Tibial nerve (tissue), 4 donors: ENCODE results near the gene MZF1. TPM values are rescaled to one million over a fixed set of nuclear protein-coding genes. Genes with fewer than 3 reads are reported as not detected.
A peak's percentile ranks its signal among the peaks of the same experiment; 100 is the strongest.

Experiments used
- DNase-seq, 2 donors: peaks; one replicate each; pipeline ENCODE4 v3.0.0-alpha.2; 2019; ENCODE audit warnings: low spot score in 2 of 2
- H3K27ac ChIP-seq, 4 donors: fragments of 200-600 bp; sonication (generic) in 3 of 4; one replicate each; pipeline ENCODE4 v1.5.1; 2017 to 2019; ENCODE audit warnings: mild to moderate bottlenecking in 1 of 4
- H3K27me3 ChIP-seq, 2 donors: fragments of 200-600 bp; sonication (generic) in 1 of 2; one replicate each; pipeline versions ENCODE4 v1.5.1 to v1.6.0; 2017 to 2019
- H3K36me3 ChIP-seq, 3 donors: fragments of 200-600 bp; sonication (generic); one replicate each; pipeline ENCODE4 v1.5.1; 2018 to 2019
- H3K4me1 ChIP-seq, 4 donors: fragments of 200-600 bp; sonication (generic) in 3 of 4; one replicate each; pipeline ENCODE4 v1.5.1; 2017 to 2019
- H3K4me3 ChIP-seq, 4 donors: fragments of 200-600 bp; sonication (generic) in 3 of 4; one replicate each; pipeline ENCODE4 v1.5.1; 2017 to 2019; ENCODE audit warnings: mild to moderate bottlenecking in 1 of 4, moderate library complexity in 1 of 4
- H3K9me3 ChIP-seq, 4 donors: fragments of 200-600 bp; sonication (generic) in 3 of 4; one replicate each; pipeline ENCODE4 v1.5.1; 2017 to 2019
- EP300 ChIP-seq, 2 donors: sonication (generic); formaldehyde crosslinking; IDR thresholded peaks; one replicate each; pipeline ENCODE4 v1.6.1; 2017; ENCODE audit warnings: antibody characterized with exemption in 2 of 2, mild to moderate bottlenecking in 1 of 2
- POLR2A ChIP-seq, 2 donors: fragments of 450-650 bp; IDR thresholded peaks; one replicate each; pipeline ENCODE4 v1.6.1; 2017; ENCODE audit warnings: antibody characterized with exemption in 2 of 2, mild to moderate bottlenecking in 2 of 2, moderate library complexity in 2 of 2
- whole genome bisulfite sequencing, 2 donors: methylation state at CpG; one replicate each; pipeline ENCODE4 v1.1.5; 2018; 5-methylcytosine and 5-hydroxymethylcytosine counted together
- total RNA-seq, 4 donors: library from RNA; depleted of rRNA; stranded (reverse); fragments of >200 nt; gene quantifications; one replicate each; pipeline ENCODE4 v1.1.0, GENCODE V29; 2016
- TF ChIP-seq, protein P1 (sequence below), 5 experiments: fragments of 200-600 bp in 3 of 5; fragments of 450-650 bp in 2 of 5; sonication (generic) in 3 of 5; IDR thresholded peaks; one replicate each; pipeline ENCODE4 v1.5.1; 2016 to 2019; ENCODE audit warnings: antibody characterized with exemption in 5 of 5, mild to moderate bottlenecking in 3 of 5, moderate library complexity in 2 of 5

The MZF1 gene
- total RNA-seq, 4 donors from 2014 or later, result 41.6 to 88.8 (median 52.5) TPM

DNA sequence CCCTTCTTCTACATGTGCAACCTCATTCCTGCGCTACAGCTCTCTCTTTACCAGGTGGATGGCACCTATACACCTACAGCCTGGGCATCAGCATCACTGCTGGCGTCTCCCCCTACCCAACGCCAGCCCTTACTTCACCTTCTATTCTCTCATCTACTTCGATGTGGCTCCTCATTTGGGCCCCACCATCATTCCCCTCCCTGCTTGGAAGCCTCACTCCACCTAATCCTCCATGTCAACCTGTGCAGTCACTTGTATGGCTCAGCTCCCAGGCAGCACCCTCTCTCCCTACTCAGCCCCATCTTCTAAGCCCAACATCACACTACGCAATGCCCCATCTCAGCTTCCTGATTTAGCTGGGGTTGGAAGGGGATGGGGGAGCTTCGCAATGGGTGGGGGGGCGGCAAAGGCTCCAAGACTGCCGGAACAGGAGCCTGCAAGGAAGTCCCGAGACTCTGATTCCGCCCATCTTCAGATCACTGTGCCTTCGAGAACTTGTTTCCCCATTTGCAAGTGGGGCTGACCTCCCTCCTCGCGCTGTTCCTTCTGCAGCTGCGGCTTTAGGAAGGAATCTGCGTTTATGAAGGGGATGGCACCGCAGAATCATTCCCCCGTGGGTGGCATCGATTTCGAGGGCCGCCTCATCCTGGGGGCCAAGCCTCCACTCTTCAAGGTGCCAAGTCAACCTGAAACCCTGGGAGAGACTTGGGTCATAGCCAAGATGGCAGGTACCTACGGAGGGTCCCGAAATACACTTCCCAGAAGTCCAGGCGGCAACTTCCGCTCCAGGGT is 913 bp downstream of the MZF1 start:
- peaks cover 0 to 39% (median 17%) of the 10 kb centered on the region in 4 donors for H3K4me1 ChIP-seq
- 42 to 43% methylated on average over 24 of the region's 24 CpGs for WGBS, 2 donors
- peak in 1 of 2 donors; percentile 20 for DNase-seq
- H3K4me3 ChIP-seq, result peak overlapping the region; percentile 37 to 74 (median 59)
- H3K27ac ChIP-seq, result peak overlapping the region; percentile 87 to 99 (median 96)
- no peaks in the 10 kb centered on the region for H3K27me3 ChIP-seq
- H3K36me3 ChIP-seq, result peaks cover 0 to 39% (median 0%) of the 10 kb centered on the region in 3 donors
- peak in 1 of 2 donors; percentile 10 for TF ChIP-seq EP300 (IDR thresholded peaks at IDR 0.05)
- TF ChIP-seq, protein P1, sequence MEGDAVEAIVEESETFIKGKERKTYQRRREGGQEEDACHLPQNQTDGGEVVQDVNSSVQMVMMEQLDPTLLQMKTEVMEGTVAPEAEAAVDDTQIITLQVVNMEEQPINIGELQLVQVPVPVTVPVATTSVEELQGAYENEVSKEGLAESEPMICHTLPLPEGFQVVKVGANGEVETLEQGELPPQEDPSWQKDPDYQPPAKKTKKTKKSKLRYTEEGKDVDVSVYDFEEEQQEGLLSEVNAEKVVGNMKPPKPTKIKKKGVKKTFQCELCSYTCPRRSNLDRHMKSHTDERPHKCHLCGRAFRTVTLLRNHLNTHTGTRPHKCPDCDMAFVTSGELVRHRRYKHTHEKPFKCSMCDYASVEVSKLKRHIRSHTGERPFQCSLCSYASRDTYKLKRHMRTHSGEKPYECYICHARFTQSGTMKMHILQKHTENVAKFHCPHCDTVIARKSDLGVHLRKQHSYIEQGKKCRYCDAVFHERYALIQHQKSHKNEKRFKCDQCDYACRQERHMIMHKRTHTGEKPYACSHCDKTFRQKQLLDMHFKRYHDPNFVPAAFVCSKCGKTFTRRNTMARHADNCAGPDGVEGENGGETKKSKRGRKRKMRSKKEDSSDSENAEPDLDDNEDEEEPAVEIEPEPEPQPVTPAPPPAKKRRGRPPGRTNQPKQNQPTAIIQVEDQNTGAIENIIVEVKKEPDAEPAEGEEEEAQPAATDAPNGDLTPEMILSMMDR (IDR thresholded peaks at IDR 0.05), result no peak
- TF ChIP-seq POLR2A (IDR thresholded peaks at IDR 0.05), result no peak
- no peaks in the 10 kb centered on the region for H3K9me3 ChIP-seq

DNA sequence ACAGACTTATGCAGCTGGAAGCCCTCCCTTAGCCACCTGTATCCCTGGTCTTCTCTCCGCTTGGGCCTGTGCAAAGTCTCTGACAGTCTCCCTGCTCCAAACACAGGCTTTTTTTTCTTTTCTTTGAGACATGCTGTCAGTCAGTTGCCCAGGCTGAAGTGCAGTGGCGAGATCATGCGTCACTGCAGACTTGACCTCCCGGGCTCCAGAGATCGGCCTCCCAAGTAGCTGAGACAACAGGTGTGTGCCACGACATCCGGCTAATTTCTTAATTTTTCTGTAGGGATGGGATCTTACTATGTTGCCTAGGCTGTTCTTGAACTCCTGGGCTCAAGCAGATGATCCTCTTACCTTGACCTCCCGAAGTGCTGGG is 1.6 kb downstream of the MZF1 start:
- peak in 1 of 2 donors; percentile 8 for DNase-seq
- Histone ChIP-seq H3K27me3 (no peaks in the 10 kb centered on the region), H3K36me3 (peaks cover 0 to 46% (median 0%) of the 10 kb centered on the region in 3 donors), H3K4me3 (no peak overlapping the region), H3K9me3 (no peaks in the 10 kb centered on the region), H3K27ac (peak overlapping the region in 1 of 4 donors; percentile 99), H3K4me1 (peaks cover 0 to 33% (median 16%) of the 10 kb centered on the region in 4 donors)
- TF ChIP-seq EP300 (IDR thresholded peaks at IDR 0.05), result no peak
- TF ChIP-seq POLR2A (IDR thresholded peaks at IDR 0.05), result no peak
- TF ChIP-seq, protein P1 (IDR thresholded peaks at IDR 0.05), result no peak
- 92 to 97% methylated on average over 8 of the region's 8 CpGs for WGBS, 2 donors

DNA sequence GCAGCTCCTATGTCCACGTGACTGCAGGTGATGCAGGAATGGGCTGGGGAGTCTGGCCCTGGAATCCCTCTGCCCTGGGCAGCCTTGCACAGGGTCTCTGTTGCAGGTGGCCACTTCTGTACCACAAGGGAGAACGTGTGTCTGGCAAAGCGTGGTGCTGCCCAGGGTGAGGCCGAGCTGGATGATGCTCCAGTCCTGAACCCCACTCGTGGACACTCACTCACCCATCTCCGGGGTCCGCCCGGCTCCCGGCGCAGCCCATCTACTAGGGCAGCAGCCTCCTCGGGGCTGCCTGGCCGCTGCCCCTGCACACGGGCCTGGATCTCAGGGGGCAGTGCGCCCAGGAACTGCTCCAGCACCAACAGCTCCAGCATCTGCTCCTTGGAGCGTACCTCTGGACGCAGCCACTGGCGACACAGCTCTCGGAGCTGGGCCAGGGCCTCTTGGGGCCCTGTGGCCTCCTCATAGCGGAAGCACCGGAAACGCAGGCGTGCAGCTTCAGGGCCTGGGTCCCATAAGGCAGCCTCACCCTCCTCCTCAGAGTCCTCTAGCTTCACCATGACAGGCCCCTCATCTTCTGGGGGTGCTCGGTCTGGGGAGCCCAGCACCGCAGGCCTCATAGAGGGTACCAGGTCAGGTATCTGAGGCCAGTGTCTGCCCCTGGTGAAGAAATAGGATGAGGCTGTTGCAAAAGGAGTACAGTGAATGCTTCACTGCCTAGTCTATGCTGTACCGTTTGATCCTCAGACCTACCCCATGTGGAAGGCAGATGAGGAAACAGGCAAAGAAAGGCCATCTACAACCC is 2.2 kb downstream of the MZF1 start:
- DNase-seq, result peak in 1 of 2 donors; percentile 12
- Histone ChIP-seq H3K36me3 (peaks cover 0 to 52% (median 0%) of the 10 kb centered on the region in 3 donors), H3K4me1 (peaks cover 0 to 27% (median 15%) of the 10 kb centered on the region in 4 donors), H3K9me3 (no peaks in the 10 kb centered on the region), H3K27ac (no peak overlapping the region), H3K27me3 (no peaks in the 10 kb centered on the region), H3K4me3 (no peak overlapping the region)
- TF ChIP-seq EP300 (IDR thresholded peaks at IDR 0.05) (no peak), POLR2A (IDR thresholded peaks at IDR 0.05) (no peak)
- TF ChIP-seq, protein P1 (IDR thresholded peaks at IDR 0.05), result no peak
- WGBS, 2 donors, result 92 to 95% methylated on average over 18 of the region's 25 CpGs

DNA sequence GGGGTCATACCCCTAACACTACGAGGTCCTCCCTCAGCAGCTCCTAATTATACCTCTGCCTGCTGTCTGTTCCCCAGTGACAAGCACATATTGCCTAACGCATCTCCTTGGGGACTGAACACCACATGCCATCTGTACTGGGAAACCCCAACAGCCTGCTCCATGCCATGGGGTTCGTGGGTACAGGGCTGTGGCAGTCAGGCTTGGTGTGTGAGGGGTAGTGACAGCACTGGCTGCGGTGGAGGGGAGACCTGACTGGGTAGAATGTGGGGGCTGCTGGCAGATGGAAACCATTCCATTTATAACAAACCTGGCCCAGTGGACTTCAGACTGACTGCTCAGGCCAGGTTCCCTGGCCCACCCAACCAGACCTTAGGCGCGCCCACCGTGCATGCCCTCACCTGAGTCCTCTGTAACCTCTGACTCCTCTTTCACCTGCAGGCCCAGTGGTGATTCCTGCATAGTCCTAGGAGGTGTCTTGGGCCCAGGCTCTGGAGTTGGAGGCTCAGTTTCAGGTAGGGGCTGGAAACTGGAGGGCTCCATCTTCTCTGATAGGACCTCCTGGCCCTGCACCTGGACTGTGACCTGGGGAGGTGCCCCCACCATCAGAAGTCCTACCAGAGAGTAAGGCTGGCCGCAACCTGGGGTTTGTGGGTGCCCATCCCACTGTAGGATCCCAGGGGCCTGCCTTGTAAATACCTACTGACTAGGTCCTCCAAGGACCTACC is 3.0 kb downstream of the MZF1 start:
- peak in 1 of 2 donors; percentile 8 for DNase-seq

More for the DNA sequence above, 3.0 kb downstream of the MZF1 start:
- WGBS, 2 donors, result 82 to 84% methylated on average over 8 of the region's 8 CpGs
- no peak overlapping the region for H3K4me3 ChIP-seq
- no peaks in the 10 kb centered on the region for H3K27me3 ChIP-seq
- peaks cover 0 to 24% (median 15%) of the 10 kb centered on the region in 4 donors for H3K4me1 ChIP-seq
- peaks cover 0 to 60% (median 0%) of the 10 kb centered on the region in 3 donors for H3K36me3 ChIP-seq
- H3K9me3 ChIP-seq, result no peaks in the 10 kb centered on the region
- TF ChIP-seq EP300 (IDR thresholded peaks at IDR 0.05) (no peak), POLR2A (IDR thresholded peaks at IDR 0.05) (no peak)
- TF ChIP-seq, protein P1 (IDR thresholded peaks at IDR 0.05), result no peak
- no peak overlapping the region for H3K27ac ChIP-seq
